ENCODE data around the gene ANKS1B.

Gene ANKS1B

DNA sequence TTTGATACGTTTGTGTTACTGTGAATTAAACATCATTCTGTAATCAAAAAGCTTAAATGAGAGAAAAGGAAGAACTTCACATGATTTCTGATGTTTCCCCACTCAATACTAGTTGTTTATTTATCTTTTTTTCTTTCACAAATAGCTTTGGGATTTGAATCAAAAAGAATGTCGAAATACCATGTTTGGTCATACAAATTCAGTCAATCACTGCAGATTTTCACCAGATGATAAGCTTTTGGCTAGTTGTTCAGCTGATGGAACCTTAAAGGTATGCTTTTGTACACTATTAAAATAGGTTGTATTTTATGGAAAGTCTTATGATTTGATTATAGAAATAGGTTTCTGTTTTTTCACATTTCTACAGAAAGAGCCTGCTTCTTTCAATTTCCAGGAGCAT lies 1298.1 kb downstream of the ANKS1B start:
- DNase-seq (ENCODE audit: low read depth, low spot score), result no peak

Data from iPS DF 19.7 (cell line).